Erythroblast (primary cell): Measurements from ENCODE around the gene C2orf80.
"Not testable (repeated sequence)": the region's sequence is repeated elsewhere in the genome, so short reads cannot be mapped to it uniquely, and the experiment has no call there.

Source experiments
- GATA1 ChIP-seq: IDR thresholded peaks from 2 replicates; pipeline ENCODE4 v1.6.1; 2011; ENCODE audit warnings: low read depth, mild to moderate bottlenecking, control low read depth, low read length, moderate library complexity
- POLR2A ChIP-seq: IDR thresholded peaks from 2 replicates; pipeline ENCODE4 v1.6.1; 2011; ENCODE audit warnings: mild to moderate bottlenecking, low read length

DNA sequence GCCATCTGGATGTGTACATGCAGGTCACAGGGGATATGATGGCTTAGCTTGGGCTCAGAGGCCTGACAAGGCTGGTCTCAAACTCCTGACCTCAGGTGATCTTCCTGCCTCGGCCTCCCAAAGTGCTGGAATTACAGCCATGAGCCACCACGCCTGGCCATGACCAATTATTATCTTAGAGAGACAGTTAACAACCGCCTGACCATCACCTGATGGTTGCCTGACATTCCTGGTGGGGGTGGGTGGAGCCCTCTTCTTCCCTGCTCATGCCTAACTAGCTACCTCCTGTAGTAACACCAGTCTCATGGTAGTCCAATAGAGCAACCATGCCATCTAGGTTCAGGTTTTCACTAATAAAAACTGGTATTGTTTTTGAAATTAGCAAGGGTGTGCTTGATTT, 32.0 kb upstream of the C2orf80 start:
- TF ChIP-seq POLR2A, GATA1: not testable (repeated sequence)
